ENCODE data around the gene SBK3.

- TF ChIP-seq USF2 (IDR thresholded peaks at IDR 0.05; ENCODE audit: low read length) = 0 out of 2 replicates have a peak, but pooled peaks have one; percentile 32
- no peak for TF ChIP-seq GABPA (IDR thresholded peaks at IDR 0.05; ENCODE audit: borderline replicate concordance, insufficient read depth, low read length)
- TF ChIP-seq CTCF (IDR thresholded peaks at IDR 0.05; ENCODE audit: control extremely low read depth in 1 of 3, insufficient read depth in 1 of 3, low read depth in 1 of 3, low read length in 3 of 3) = no peak
- no peak for TF ChIP-seq POLR2A (IDR thresholded peaks at IDR 0.05; ENCODE audit: control extremely low read depth in 1 of 2, low read depth in 2 of 2, low read length in 2 of 2)
- peak; percentile 37; the same call in 1 of the 2 replicates for TF ChIP-seq CHD2 (IDR thresholded peaks at IDR 0.05; ENCODE audit: low read length)
- TF ChIP-seq TCF12 (IDR thresholded peaks at IDR 0.05; ENCODE audit: low read depth, low read length) = no peak
- TF ChIP-seq POLR2AphosphoS5 (IDR thresholded peaks at IDR 0.05; ENCODE audit: low read depth, low read length) = no peak
- TF ChIP-seq MAX (IDR thresholded peaks at IDR 0.05) = peak; percentile 36; the same call in 1 of the 2 replicates
- no peak for TF ChIP-seq JUND (IDR thresholded peaks at IDR 0.05; ENCODE audit: low read length)
- TF ChIP-seq CBX8 (IDR thresholded peaks at IDR 0.05; ENCODE audit: borderline replicate concordance, low read depth, low read length) = no peak
- no peak for TF ChIP-seq JUN (IDR thresholded peaks at IDR 0.05; ENCODE audit: low read depth, low read length)
- no peak for TF ChIP-seq RAD21 (IDR thresholded peaks at IDR 0.05 in 1 of 2, conservative IDR thresholded peaks at IDR 0.05 in 1 of 2; ENCODE audit: low read depth in 2 of 2, low read length in 2 of 2)
- no peak for TF ChIP-seq EP300 (IDR thresholded peaks at IDR 0.05; ENCODE audit: borderline replicate concordance in 1 of 2, low read depth in 2 of 2, low read length in 2 of 2)
- TF ChIP-seq ASH2L (IDR thresholded peaks at IDR 0.05; ENCODE audit: low read length) = no peak
Measured at GRCh38 chr19:55585658-55586339, 40.5 kb upstream of the SBK3 start.
